HepG2 (cell line): ENCODE measurements around the gene RPP25L. TPM values are rescaled to one million over a fixed set of nuclear protein-coding genes. Genes with fewer than 3 reads are reported as not detected.
A peak's percentile ranks its signal among the peaks of the same experiment; 100 is the strongest.

Source experiments
- KDM5B ChIP-seq: sonication (generic); formaldehyde crosslinking; IDR thresholded peaks from 2 replicates; pipeline ENCODE4 v1.4.0; 2020; ENCODE audit warnings: missing genetic modification reagents, mild to moderate bottlenecking, borderline replicate concordance
- MZF1 ChIP-seq: sonication (generic); formaldehyde crosslinking; IDR thresholded peaks from 2 replicates; pipeline ENCODE4 v1.8.1; 2023; ENCODE audit warnings: mild to moderate bottlenecking, missing genetic modification reagents, borderline replicate concordance
- ZNF24 ChIP-seq: fragments of 450-650 bp; IDR thresholded peaks from 2 replicates; pipeline ENCODE4 v1.6.1; 2017; ENCODE audit warnings: antibody characterized with exemption, mild to moderate bottlenecking
- polyA plus RNA-seq, 8 experiments: library from polyadenylated mRNA; depleted of rRNA in 3 of 8; stranded (reverse) in 7 of 8; unstranded in 1 of 8; fragments of >200 nt; fragmentation: Illumina TruSeq in 4 of 8; extraction: Trizol in 4 of 8; gene quantifications; 2 replicates each; pipeline versions ENCODE4 v1.2.1 to v1.2.3, GENCODE V29; 2011 to 2016; ENCODE audit warnings: low read depth in 4 of 8, missing spikeins in 1 of 8, mixed read lengths in 1 of 8; ENCODE audit not compliant: insufficient read depth in 1 of 8
- total RNA-seq, 5 experiments: library from RNA; depleted of rRNA; stranded (reverse); fragments of >200 nt; fragmentation: Illumina TruSeq; extraction: Trizol; gene quantifications; 2 replicates each; pipeline ENCODE4 v1.2.3, GENCODE V29; 2016; ENCODE audit warnings: low read depth in 1 of 5
- TF ChIP-seq, protein P1 (sequence below): sonication (generic); formaldehyde crosslinking; IDR thresholded peaks from 2 replicates; pipeline ENCODE4 v1.5.0; 2020; ENCODE audit warnings: mild to moderate bottlenecking, missing genetic modification reagents
- TF ChIP-seq, protein P2 (sequence below): sonication (generic); formaldehyde crosslinking; IDR thresholded peaks from 2 replicates; pipeline ENCODE4 v1.5.1; 2020; ENCODE audit warnings: missing genetic modification reagents, mild to moderate bottlenecking, borderline replicate concordance
- TF ChIP-seq, protein P3 (sequence below): IDR thresholded peaks from 2 replicates; pipeline ENCODE4 v1.6.1; 2012; ENCODE audit warnings: low read depth, low read length, improper control_type of control experiment
- TF ChIP-seq, protein P4 (sequence below): sonication (generic); formaldehyde crosslinking; IDR thresholded peaks from 2 replicates; pipeline ENCODE4 v1.4.0; 2020; ENCODE audit warnings: missing genetic modification reagents
- TF ChIP-seq, protein P5 (sequence below): sonication (generic); formaldehyde crosslinking; IDR thresholded peaks from 2 replicates; pipeline ENCODE4 v1.8.0; 2022; ENCODE audit warnings: mild to moderate bottlenecking, missing genetic modification reagents

Gene RPP25L
- total and polyA plus RNA-seq, 2 of the 13 experiments (the other 11 are each of a cell fraction or from before 2014, with no cell fraction given) = 24.5 to 27.3 TPM

DNA sequence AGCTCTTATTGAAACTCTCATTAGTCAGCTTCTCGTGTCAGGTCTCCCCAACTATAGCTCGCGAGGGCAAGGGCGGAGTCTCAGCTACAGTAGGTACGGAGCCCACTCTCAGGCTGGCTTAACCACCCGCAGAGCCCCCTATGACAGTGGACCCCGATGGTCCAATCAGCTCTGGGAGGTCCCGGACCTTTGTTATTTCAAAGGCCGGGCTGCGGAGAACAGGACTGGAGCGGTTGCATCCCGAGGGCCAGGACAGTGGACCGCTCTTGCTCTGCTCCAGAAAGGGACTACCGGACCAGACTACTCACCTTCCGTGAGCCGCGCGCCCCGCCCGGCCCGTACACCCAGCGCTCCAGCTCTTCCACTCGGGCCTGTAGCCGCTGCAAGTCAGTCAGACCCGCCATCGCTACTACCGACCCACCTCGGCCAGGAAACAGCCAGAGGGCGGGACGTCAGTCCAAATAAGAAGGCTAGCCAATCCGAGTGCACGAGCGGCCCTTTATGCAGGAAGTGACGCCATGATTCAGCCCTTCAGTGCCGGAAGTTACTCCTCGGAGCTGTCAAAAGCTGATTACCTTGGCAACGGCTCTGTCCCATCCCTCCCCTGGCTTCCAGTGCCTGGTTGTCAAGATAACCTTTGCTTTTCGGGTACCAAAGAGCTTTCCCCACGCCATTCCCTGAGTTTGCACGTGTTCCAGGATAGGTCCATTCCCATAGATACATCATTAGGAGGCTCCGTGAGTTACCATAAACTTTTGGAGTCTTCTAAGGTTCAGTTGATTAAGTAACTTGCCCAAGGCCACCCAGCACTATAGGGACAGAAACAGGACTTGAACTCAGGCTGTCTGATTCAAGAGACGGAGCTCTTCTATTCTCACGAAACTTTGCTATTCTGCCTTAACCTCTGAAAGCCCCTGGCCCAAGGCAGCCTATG is 8.4 kb upstream of the RPP25L start, which contains the start of gene DCTN3 (continued):
- TF ChIP-seq, protein P1, sequence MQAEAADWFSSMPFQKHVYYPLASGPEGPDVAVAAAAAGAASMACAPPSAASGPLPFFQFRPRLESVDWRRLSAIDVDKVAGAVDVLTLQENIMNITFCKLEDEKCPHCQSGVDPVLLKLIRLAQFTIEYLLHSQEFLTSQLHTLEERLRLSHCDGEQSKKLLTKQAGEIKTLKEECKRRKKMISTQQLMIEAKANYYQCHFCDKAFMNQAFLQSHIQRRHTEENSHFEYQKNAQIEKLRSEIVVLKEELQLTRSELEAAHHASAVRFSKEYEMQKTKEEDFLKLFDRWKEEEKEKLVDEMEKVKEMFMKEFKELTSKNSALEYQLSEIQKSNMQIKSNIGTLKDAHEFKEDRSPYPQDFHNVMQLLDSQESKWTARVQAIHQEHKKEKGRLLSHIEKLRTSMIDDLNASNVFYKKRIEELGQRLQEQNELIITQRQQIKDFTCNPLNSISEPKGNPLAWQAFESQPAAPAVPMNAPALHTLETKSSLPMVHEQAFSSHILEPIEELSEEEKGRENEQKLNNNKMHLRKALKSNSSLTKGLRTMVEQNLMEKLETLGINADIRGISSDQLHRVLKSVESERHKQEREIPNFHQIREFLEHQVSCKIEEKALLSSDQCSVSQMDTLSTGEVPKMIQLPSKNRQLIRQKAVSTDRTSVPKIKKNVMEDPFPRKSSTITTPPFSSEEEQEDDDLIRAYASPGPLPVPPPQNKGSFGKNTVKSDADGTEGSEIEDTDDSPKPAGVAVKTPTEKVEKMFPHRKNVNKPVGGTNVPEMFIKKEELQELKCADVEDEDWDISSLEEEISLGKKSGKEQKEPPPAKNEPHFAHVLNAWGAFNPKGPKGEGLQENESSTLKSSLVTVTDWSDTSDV (CRISPR knock-in tag) = no peak
- 0 out of 2 replicates have a peak, but pooled peaks have one; percentile 46 for TF ChIP-seq KDM5B (CRISPR knock-in tag)
- no peak for TF ChIP-seq ZNF24
- TF ChIP-seq, protein P2, sequence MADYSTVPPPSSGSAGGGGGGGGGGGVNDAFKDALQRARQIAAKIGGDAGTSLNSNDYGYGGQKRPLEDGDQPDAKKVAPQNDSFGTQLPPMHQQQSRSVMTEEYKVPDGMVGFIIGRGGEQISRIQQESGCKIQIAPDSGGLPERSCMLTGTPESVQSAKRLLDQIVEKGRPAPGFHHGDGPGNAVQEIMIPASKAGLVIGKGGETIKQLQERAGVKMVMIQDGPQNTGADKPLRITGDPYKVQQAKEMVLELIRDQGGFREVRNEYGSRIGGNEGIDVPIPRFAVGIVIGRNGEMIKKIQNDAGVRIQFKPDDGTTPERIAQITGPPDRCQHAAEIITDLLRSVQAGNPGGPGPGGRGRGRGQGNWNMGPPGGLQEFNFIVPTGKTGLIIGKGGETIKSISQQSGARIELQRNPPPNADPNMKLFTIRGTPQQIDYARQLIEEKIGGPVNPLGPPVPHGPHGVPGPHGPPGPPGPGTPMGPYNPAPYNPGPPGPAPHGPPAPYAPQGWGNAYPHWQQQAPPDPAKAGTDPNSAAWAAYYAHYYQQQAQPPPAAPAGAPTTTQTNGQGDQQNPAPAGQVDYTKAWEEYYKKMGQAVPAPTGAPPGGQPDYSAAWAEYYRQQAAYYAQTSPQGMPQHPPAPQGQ = no peak
- TF ChIP-seq, protein P3, sequence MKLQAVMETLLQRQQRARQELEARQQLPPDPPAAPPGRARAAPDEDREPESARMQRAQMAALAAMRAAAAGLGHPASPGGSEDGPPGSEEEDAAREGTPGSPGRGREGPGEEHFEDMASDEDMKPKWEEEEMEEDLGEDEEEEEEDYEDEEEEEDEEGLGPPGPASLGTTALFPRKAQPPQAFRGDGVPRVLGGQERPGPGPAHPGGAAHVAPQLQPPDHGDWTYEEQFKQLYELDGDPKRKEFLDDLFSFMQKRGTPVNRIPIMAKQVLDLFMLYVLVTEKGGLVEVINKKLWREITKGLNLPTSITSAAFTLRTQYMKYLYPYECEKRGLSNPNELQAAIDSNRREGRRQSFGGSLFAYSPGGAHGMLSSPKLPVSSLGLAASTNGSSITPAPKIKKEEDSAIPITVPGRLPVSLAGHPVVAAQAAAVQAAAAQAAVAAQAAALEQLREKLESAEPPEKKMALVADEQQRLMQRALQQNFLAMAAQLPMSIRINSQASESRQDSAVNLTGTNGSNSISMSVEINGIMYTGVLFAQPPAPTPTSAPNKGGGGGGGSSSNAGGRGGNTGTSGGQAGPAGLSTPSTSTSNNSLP = no peak
- TF ChIP-seq, protein P4, sequence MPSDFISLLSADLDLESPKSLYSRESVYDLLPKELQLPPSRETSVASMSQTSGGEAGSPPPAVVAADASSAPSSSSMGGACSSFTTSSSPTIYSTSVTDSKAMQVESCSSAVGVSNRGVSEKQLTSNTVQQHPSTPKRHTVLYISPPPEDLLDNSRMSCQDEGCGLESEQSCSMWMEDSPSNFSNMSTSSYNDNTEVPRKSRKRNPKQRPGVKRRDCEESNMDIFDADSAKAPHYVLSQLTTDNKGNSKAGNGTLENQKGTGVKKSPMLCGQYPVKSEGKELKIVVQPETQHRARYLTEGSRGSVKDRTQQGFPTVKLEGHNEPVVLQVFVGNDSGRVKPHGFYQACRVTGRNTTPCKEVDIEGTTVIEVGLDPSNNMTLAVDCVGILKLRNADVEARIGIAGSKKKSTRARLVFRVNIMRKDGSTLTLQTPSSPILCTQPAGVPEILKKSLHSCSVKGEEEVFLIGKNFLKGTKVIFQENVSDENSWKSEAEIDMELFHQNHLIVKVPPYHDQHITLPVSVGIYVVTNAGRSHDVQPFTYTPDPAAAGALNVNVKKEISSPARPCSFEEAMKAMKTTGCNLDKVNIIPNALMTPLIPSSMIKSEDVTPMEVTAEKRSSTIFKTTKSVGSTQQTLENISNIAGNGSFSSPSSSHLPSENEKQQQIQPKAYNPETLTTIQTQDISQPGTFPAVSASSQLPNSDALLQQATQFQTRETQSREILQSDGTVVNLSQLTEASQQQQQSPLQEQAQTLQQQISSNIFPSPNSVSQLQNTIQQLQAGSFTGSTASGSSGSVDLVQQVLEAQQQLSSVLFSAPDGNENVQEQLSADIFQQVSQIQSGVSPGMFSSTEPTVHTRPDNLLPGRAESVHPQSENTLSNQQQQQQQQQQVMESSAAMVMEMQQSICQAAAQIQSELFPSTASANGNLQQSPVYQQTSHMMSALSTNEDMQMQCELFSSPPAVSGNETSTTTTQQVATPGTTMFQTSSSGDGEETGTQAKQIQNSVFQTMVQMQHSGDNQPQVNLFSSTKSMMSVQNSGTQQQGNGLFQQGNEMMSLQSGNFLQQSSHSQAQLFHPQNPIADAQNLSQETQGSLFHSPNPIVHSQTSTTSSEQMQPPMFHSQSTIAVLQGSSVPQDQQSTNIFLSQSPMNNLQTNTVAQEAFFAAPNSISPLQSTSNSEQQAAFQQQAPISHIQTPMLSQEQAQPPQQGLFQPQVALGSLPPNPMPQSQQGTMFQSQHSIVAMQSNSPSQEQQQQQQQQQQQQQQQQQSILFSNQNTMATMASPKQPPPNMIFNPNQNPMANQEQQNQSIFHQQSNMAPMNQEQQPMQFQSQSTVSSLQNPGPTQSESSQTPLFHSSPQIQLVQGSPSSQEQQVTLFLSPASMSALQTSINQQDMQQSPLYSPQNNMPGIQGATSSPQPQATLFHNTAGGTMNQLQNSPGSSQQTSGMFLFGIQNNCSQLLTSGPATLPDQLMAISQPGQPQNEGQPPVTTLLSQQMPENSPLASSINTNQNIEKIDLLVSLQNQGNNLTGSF (CRISPR knock-in tag) = no peak
- no peak for TF ChIP-seq MZF1 (CRISPR knock-in tag)
- TF ChIP-seq, protein P5, sequence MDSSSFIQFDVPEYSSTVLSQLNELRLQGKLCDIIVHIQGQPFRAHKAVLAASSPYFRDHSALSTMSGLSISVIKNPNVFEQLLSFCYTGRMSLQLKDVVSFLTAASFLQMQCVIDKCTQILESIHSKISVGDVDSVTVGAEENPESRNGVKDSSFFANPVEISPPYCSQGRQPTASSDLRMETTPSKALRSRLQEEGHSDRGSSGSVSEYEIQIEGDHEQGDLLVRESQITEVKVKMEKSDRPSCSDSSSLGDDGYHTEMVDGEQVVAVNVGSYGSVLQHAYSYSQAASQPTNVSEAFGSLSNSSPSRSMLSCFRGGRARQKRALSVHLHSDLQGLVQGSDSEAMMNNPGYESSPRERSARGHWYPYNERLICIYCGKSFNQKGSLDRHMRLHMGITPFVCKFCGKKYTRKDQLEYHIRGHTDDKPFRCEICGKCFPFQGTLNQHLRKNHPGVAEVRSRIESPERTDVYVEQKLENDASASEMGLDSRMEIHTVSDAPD (CRISPR knock-in tag) = no peak
